Measurements from ENCODE around the gene RNF4.

GRCh38 chr4:2426711-2427275 lies 42.1 kb upstream of the RNF4 start:
- TF ChIP-seq CTCF (IDR thresholded peaks at IDR 0.05) = no peak
- no peak for TF ChIP-seq ZFX (IDR thresholded peaks at IDR 0.05; ENCODE audit: borderline replicate concordance)
